GM19239 (cell line): ENCODE results near the gene LCN1.

Source experiments
- DNase-seq: peaks from one replicate; pipeline ENCODE4 v3.0.0; 2011; ENCODE audit warnings: low spot score; ENCODE audit not compliant: insufficient read length
- FAIRE-seq: peaks from 2 replicates; lab custom pipeline; 2011; peaks lifted over from hg19 to GRCh38; lab: Jason Lieb, UNC

LCN1 gene

GRCh38 chr9:135562235-135562745, 41.0 kb downstream of the LCN1 start:
- FAIRE-seq (no peak), DNase-seq (no peak)

DNA sequence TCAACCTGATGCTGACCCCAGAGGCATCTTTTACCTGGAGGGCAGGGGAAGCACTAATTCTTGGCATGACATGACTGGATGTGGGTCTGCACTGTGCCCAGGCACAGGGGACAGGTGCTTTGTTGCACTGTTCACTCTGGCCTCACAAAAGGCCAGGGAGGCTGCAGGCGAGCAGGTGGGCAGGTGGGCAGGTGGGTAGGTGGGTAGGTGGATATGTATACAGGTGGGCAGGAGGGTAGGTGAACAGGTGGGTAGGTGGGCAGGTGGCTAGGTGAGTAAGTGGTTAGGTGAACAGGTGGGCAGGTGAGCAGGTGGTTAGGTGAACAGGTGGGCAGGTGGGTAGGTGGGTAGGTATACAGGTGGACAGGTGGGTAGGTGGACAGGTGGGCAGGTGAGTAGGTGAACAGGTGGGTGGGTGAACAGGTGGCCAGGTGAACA, 41.8 kb downstream of the LCN1 start:
- DNase-seq (no peak), FAIRE-seq (no peak)

- FAIRE-seq: no peak
- no peak for DNase-seq
Measured at GRCh38 chr9:135563858-135564257, 42.6 kb downstream of the LCN1 start.

DNA sequence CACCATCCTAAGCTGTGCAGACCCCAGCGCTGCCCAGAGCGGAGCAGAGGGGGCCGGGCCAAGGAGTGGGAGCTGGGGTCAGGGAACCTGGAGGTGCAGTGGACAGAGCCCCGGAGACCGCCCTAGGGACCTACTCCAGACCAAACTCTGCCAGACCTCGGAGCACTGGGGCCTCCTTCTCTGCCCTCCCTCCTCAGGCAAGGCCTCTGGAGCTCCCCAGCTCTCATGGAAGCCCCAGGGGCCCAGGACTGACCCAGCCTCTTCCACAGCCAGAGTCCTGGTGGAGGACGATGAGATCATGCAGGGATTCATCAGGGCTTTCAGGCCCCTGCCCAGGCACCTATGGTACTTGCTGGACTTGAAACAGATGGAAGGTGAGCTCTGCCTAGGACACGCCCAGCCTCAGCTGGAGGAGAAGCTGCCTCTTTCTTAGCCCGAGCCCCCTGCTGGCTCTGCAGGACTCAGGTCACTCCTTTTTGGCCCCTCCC, 43.9 kb downstream of the LCN1 start:
- DNase-seq (no peak), FAIRE-seq (no peak)

DNA sequence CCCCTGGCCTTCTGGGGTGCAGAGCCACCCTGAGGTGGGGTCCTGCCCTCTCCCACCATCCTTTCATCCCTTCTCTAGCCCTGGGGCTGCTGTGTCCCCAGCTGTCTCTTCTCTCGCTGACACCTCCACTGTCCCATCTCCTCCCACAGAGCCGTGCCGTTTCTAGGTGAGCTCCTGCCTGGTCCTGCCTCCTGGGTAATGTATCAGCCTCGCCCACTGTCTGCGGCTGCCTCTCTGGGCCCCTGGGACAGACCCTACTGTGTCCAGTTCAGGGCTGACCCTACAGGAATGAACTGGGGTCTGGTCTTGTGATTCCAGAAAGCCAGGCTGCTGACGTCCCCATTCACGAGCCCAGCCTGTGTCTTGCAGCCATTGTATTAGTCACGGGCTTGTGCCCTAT, 44.4 kb downstream of the LCN1 start:
- no peak for DNase-seq
- FAIRE-seq: no peak

DNA sequence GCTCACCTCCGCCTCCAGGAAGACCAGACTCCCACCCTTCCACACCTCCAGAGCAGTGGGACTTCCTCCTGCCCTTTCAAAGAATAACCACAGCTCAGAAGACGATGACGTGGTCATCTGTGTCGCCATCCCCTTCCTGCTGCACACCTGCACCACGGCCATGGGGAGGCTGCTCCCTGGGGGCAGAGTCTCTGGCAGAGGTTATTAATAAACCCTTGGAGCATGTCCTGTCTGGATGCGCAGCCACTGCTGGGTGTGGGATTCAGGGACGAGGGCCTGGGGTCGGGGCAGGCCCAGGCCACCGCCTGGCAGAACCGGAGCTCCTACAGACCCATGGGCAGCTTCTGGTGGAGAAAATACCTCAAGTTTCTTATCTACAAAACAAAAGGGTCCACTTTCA, 45.3 kb downstream of the LCN1 start:
- no peak for FAIRE-seq
- no peak for DNase-seq

- DNase-seq (no peak), FAIRE-seq (no peak)
Measured at GRCh38 chr9:135567311-135567710, 46.1 kb downstream of the LCN1 start.

DNA sequence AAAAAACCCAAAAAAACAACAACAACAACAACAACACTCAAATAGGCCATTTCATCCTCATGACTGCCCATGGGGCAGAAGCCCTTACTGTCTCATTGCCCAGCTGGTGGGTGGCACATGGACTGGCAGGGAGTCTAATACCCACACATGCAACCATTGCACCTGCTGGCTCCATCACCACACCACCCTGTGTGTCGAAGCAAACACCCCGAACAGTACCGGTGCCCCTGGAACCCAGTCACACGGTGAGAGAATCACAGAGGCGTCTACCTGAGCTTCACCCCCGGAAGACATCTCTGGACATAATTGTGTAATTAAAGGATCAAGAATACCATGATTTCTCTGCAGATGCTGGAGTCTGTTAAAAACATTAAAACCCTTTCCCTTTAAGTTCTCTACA, 46.8 kb downstream of the LCN1 start:
- DNase-seq (no peak), FAIRE-seq (no peak)

DNA sequence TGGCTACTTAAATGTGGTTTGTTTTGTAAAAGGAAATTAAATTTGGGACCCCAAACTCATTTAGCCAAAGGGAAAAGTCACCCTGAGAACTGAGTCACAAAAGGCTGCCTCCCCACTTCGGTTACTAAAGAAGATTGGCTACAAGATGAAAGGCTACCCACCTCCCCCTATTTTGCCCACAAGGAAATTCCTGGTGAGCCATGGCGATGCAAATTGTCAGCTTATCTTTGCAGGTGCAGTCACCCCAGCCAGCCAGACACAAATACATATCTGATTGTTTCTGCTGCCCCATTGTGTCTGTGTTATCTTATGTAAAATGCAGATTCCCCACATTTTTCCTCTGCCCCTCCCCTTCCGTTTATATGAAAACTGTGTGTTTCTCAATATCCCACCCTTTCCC, 49.2 kb downstream of the LCN1 start:
- FAIRE-seq: no peak
- DNase-seq: no peak

- DNase-seq (no peak), FAIRE-seq (no peak)
Measured at GRCh38 chr9:135572233-135572632, 51.0 kb downstream of the LCN1 start.

DNA sequence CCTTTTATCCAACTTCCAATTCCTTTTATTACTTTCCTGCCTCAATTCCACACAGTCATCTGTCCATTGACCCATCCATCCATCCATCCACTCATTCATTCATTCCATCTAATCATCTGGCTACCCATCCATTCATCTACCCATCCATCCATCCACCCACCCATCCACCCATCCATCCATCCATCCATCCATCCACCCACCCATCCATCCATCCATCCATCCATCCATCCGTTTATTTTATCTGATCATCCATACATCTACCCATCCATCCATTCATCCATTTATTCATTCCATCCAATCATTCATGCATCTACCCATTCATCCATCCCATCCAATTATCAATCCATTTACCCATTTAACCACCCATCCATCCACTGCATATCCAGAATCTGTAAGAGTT, 51.9 kb downstream of the LCN1 start:
- FAIRE-seq: no peak

GRCh38 chr9:135574331-135574730, 53.1 kb downstream of the LCN1 start:
- FAIRE-seq (no peak), DNase-seq (no peak)

More for the DNA sequence above, 51.9 kb downstream of the LCN1 start:
- no peak for DNase-seq

DNA sequence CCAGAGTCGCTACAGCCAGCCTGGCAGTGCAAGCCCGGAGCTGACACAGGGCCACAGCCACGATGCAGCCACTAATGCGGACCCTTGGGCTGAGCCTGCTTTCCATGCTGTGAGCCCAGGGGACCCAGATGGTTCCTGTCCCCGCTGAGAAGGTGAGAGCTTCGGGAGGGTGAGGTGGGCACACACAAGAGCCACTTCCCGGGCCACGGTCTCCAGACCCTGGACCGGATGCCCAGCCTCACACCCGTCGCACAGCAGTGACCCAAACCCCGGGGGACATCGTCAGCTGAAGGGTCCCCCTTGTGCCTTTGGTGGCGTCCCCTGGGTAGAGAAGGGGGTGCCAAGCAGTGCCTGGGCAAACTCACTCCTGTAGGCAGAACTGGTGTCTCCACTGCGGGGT, 53.7 kb downstream of the LCN1 start:
- DNase-seq (no peak), FAIRE-seq (no peak)
